ENCODE results near the gene GNB1L. TPM values are rescaled to one million over a fixed set of nuclear protein-coding genes. Genes with fewer than 3 reads are reported as not detected.

GNB1L gene
- total RNA-seq, 1 donor from 2014 or later = 7.8 TPM

- H3K36me3 ChIP-seq = no peaks in the 10 kb centered on the region
- DNase-seq (no peak), ATAC-seq (no peak)
- peaks cover 3% of the 10 kb centered on the region for H3K4me1 ChIP-seq
- no peaks in the 10 kb centered on the region for H3K9me3 ChIP-seq
- intact Hi-C loops (cut with DNase I) = loop anchor here (5.0 kb wide), 1 partner anchor 177 kb away; no protein-coding TSS in a partner anchor
- H3K27ac ChIP-seq = no peak overlapping the region
- TF ChIP-seq CTCF (IDR thresholded peaks at IDR 0.05) = no peak
- H3K27me3 ChIP-seq = no peaks in the 10 kb centered on the region
- no peak overlapping the region for H3K4me3 ChIP-seq
Observed at GRCh38 chr22:19734837-19735382, 119.8 kb downstream of the GNB1L start.

- Histone ChIP-seq H3K9me3 (no peaks in the 10 kb centered on the region), H3K4me3 (no peak overlapping the region), H3K4me1 (peaks cover 3% of the 10 kb centered on the region), H3K27ac (no peak overlapping the region), H3K36me3 (no peaks in the 10 kb centered on the region), H3K27me3 (no peaks in the 10 kb centered on the region)
- intact Hi-C loops (cut with DNase I) = loop anchor here (5.0 kb wide), 1 partner anchor 178 kb away; no protein-coding TSS in a partner anchor
- no peak for TF ChIP-seq CTCF (IDR thresholded peaks at IDR 0.05)
- ATAC-seq (no peak), DNase-seq (no peak)
Observed at GRCh38 chr22:19734163-19734562, 120.5 kb downstream of the GNB1L start.

- no peak for TF ChIP-seq CTCF (IDR thresholded peaks at IDR 0.05)
- H3K9me3 ChIP-seq = no peaks in the 10 kb centered on the region
- H3K27ac ChIP-seq = no peak overlapping the region
- no peaks in the 10 kb centered on the region for H3K36me3 ChIP-seq
- no peaks in the 10 kb centered on the region for H3K27me3 ChIP-seq
- H3K4me3 ChIP-seq = no peak overlapping the region
- intact Hi-C loops (cut with DNase I) = loop anchor here (5.0 kb wide), 1 partner anchor 179 kb away; no protein-coding TSS in a partner anchor
- H3K4me1 ChIP-seq = peaks cover 3% of the 10 kb centered on the region
- ATAC-seq (no peak), DNase-seq (no peak)
Observed at GRCh38 chr22:19733755-19734154, 120.9 kb downstream of the GNB1L start.

Other genes with a start within 250 kb of the GNB1L start
- gene SEPTIN5, start 140.4 kb downstream of the GNB1L start, total RNA-seq = 11.5 TPM
- gene GP1BB, start 131.3 kb downstream of the GNB1L start, total RNA-seq = 1.3 TPM
- 15.4 TPM for gene TBX1, start 94.1 kb downstream of the GNB1L start, total RNA-seq
- 20.5 TPM for gene RTL10, start within 50 bp of the GNB1L start, total RNA-seq
- gene COMT, start 86.9 kb upstream of the GNB1L start, total RNA-seq = 175 TPM
- gene TXNRD2, start 86.9 kb upstream of the GNB1L start, total RNA-seq = 40.7 TPM
- gene ARVCF, start 161.9 kb upstream of the GNB1L start, total RNA-seq = 25.4 TPM
- gene TANGO2, start 166.2 kb upstream of the GNB1L start, total RNA-seq = 37.8 TPM
- 35.5 TPM for gene DGCR8, start 225.4 kb upstream of the GNB1L start, total RNA-seq

Data from upper lobe of right lung (tissue), 1 donor.